Activated CD4-positive, alpha-beta T cell treated with anti-CD3 and anti-CD28 coated beads, Interleukin-2, amount 10 ng/mL, durations not matched to agents 24 days and 14 days (primary cell): Measurements from ENCODE around the gene SMIM21. TPM values are rescaled to one million over a fixed set of nuclear protein-coding genes. Genes with fewer than 3 reads are reported as not detected.

Experiments used
- DNase-seq: peaks from one replicate; pipeline ENCODE4 v3.0.0; 2022
- H3K27ac Mint-ChIP-seq: one replicate; pipeline ENCODE4 v1.8.0; 2022; ENCODE audit warnings: mild to moderate bottlenecking, mixed read lengths
- H3K27me3 Mint-ChIP-seq: one replicate; pipeline ENCODE4 v1.8.0; 2022; ENCODE audit warnings: mixed read lengths
- H3K36me3 Mint-ChIP-seq: one replicate; pipeline ENCODE4 v1.8.0; 2022; ENCODE audit warnings: low read depth, mild to moderate bottlenecking, mixed read lengths
- H3K4me1 Mint-ChIP-seq: one replicate; pipeline ENCODE4 v1.8.0; 2021; ENCODE audit warnings: mixed read lengths
- H3K4me3 Mint-ChIP-seq: one replicate; pipeline ENCODE4 v1.8.0; 2022; ENCODE audit warnings: mild to moderate bottlenecking, moderate library complexity, mixed read lengths
- H3K9me3 Mint-ChIP-seq: one replicate; pipeline ENCODE4 v1.8.0; 2021; ENCODE audit warnings: mixed read lengths
- intact Hi-C: fragments of 100-400 bp; cut with micrococcal nuclease; formaldehyde crosslinking; loops from one replicate; pipeline ENCODE4 v1.15.1; 2023
- total RNA-seq: library from RNA; stranded (reverse); gene quantifications from 2 replicates; pipeline ENCODE4 v1.2.3, GENCODE V29; 2022

The SMIM21 gene
- not detected in 2 replicates for total RNA-seq

GRCh38 chr18:75427603-75428002, at the start of gene SMIM21:
TSS of gene SMIM21 (minus strand) at chr18:75427703. CDS start at chr18:75427563, 140 bp downstream.
- intact Hi-C loops: no loop called here
- H3K27ac Mint-ChIP-seq: no peak within 1 kb of the TSS
- no peak within 1 kb of the TSS for H3K4me3 Mint-ChIP-seq
- no peaks in the 10 kb centered on the region for H3K27me3 Mint-ChIP-seq
- H3K4me1 Mint-ChIP-seq: no peaks in the 10 kb centered on the region
- no peaks in the 10 kb centered on the region for H3K36me3 Mint-ChIP-seq
- DNase-seq: no peak
- H3K9me3 Mint-ChIP-seq: no peaks in the 10 kb centered on the region

GRCh38 chr18:75475228-75475627, 47.7 kb upstream of the SMIM21 start:
- Mint-ChIP-seq H3K27me3 (peaks cover 6% of the 10 kb centered on the region), H3K4me1 (no peaks in the 10 kb centered on the region), H3K4me3 (no peak overlapping the region), H3K9me3 (no peaks in the 10 kb centered on the region), H3K27ac (no peak overlapping the region), H3K36me3 (no peaks in the 10 kb centered on the region)
- intact Hi-C loops: no loop called here
- DNase-seq: no peak

- H3K4me3 Mint-ChIP-seq: no peak overlapping the region
- H3K27me3 Mint-ChIP-seq: peaks cover 5% of the 10 kb centered on the region
These were observed 46.8 kb upstream of the SMIM21 start for GRCh38 chr18:75474332-75474731.

GRCh38 chr18:75473316-75473715, 45.8 kb upstream of the SMIM21 start:
- intact Hi-C loops: no loop called here
- no peaks in the 10 kb centered on the region for H3K4me1 Mint-ChIP-seq
- no peaks in the 10 kb centered on the region for H3K36me3 Mint-ChIP-seq
- H3K4me3 Mint-ChIP-seq: no peak overlapping the region
- H3K27ac Mint-ChIP-seq: no peak overlapping the region
- peak; percentile 30 for DNase-seq
- no peaks in the 10 kb centered on the region for H3K9me3 Mint-ChIP-seq
- peaks cover 5% of the 10 kb centered on the region for H3K27me3 Mint-ChIP-seq

More at GRCh38 chr18:75474332-75474731, 46.8 kb upstream of the SMIM21 start:
- peak; percentile 13 for DNase-seq
- Mint-ChIP-seq H3K4me1 (no peaks in the 10 kb centered on the region), H3K27ac (no peak overlapping the region), H3K9me3 (no peaks in the 10 kb centered on the region), H3K36me3 (no peaks in the 10 kb centered on the region)
- intact Hi-C loops: no loop called here

GRCh38 chr18:75472906-75473305, 45.4 kb upstream of the SMIM21 start:
- no peaks in the 10 kb centered on the region for H3K36me3 Mint-ChIP-seq
- intact Hi-C loops: no loop called here
- H3K27ac Mint-ChIP-seq: no peak overlapping the region
- no peak overlapping the region for H3K4me3 Mint-ChIP-seq
- H3K4me1 Mint-ChIP-seq: no peaks in the 10 kb centered on the region
- H3K9me3 Mint-ChIP-seq: no peaks in the 10 kb centered on the region
- DNase-seq: peak; percentile 28
- H3K27me3 Mint-ChIP-seq: peaks cover 5% of the 10 kb centered on the region

GRCh38 chr18:75472396-75472795, 44.9 kb upstream of the SMIM21 start:
- Mint-ChIP-seq H3K36me3 (no peaks in the 10 kb centered on the region), H3K4me3 (no peak overlapping the region), H3K4me1 (no peaks in the 10 kb centered on the region), H3K27me3 (peaks cover 3% of the 10 kb centered on the region), H3K9me3 (no peaks in the 10 kb centered on the region), H3K27ac (no peak overlapping the region)
- intact Hi-C loops: no loop called here
- peak; percentile 20 for DNase-seq

- Mint-ChIP-seq H3K27ac (no peak overlapping the region), H3K36me3 (no peaks in the 10 kb centered on the region), H3K4me3 (no peak overlapping the region), H3K4me1 (no peaks in the 10 kb centered on the region), H3K27me3 (peaks cover 3% of the 10 kb centered on the region), H3K9me3 (no peaks in the 10 kb centered on the region)
- intact Hi-C loops: no loop called here
- DNase-seq: no peak
These were observed 44.3 kb upstream of the SMIM21 start for GRCh38 chr18:75471850-75472249.

GRCh38 chr18:75467851-75468250, 40.3 kb upstream of the SMIM21 start:
- H3K27me3 Mint-ChIP-seq: no peaks in the 10 kb centered on the region
- no peaks in the 10 kb centered on the region for H3K9me3 Mint-ChIP-seq
- no peak for DNase-seq
- intact Hi-C loops: no loop called here
- H3K4me1 Mint-ChIP-seq: no peaks in the 10 kb centered on the region
- H3K36me3 Mint-ChIP-seq: no peaks in the 10 kb centered on the region
- H3K27ac Mint-ChIP-seq: no peak overlapping the region
- no peak overlapping the region for H3K4me3 Mint-ChIP-seq

GRCh38 chr18:75467281-75467795, 39.8 kb upstream of the SMIM21 start:
- H3K9me3 Mint-ChIP-seq: no peaks in the 10 kb centered on the region
- no peaks in the 10 kb centered on the region for H3K27me3 Mint-ChIP-seq
- H3K4me1 Mint-ChIP-seq: no peaks in the 10 kb centered on the region
- intact Hi-C loops: no loop called here
- DNase-seq: no peak
- H3K27ac Mint-ChIP-seq: no peak overlapping the region
- no peak overlapping the region for H3K4me3 Mint-ChIP-seq
- H3K36me3 Mint-ChIP-seq: no peaks in the 10 kb centered on the region

- no peak overlapping the region for H3K27ac Mint-ChIP-seq
- no peaks in the 10 kb centered on the region for H3K4me1 Mint-ChIP-seq
- intact Hi-C loops: no loop called here
- H3K36me3 Mint-ChIP-seq: no peaks in the 10 kb centered on the region
- H3K27me3 Mint-ChIP-seq: peaks cover 2% of the 10 kb centered on the region
- no peak overlapping the region for H3K4me3 Mint-ChIP-seq
- H3K9me3 Mint-ChIP-seq: peaks cover 4% of the 10 kb centered on the region
- DNase-seq: no peak
These were observed 36.9 kb upstream of the SMIM21 start for GRCh38 chr18:75464356-75464755.

- no peak overlapping the region for H3K4me3 Mint-ChIP-seq
- H3K27ac Mint-ChIP-seq: no peak overlapping the region
- peaks cover 8% of the 10 kb centered on the region for H3K9me3 Mint-ChIP-seq
- peaks cover 13% of the 10 kb centered on the region for H3K27me3 Mint-ChIP-seq
- no peaks in the 10 kb centered on the region for H3K36me3 Mint-ChIP-seq
- DNase-seq: peak; percentile 37
- intact Hi-C loops: no loop called here
- no peaks in the 10 kb centered on the region for H3K4me1 Mint-ChIP-seq
These were observed 34.8 kb upstream of the SMIM21 start for GRCh38 chr18:75462178-75462832.

GRCh38 chr18:75456199-75456631, 28.7 kb upstream of the SMIM21 start:
- peak; percentile 43 for DNase-seq
- intact Hi-C loops: no loop called here
- Mint-ChIP-seq H3K36me3 (no peaks in the 10 kb centered on the region), H3K27ac (no peak overlapping the region), H3K4me1 (peaks cover 4% of the 10 kb centered on the region), H3K9me3 (peaks cover 8% of the 10 kb centered on the region), H3K4me3 (no peak overlapping the region), H3K27me3 (peaks cover 48% of the 10 kb centered on the region)

- H3K27ac Mint-ChIP-seq: no peak overlapping the region
- H3K36me3 Mint-ChIP-seq: no peaks in the 10 kb centered on the region
- peak overlapping the region; percentile 44 for H3K4me3 Mint-ChIP-seq
- peaks cover 4% of the 10 kb centered on the region for H3K4me1 Mint-ChIP-seq
- H3K9me3 Mint-ChIP-seq: peaks cover 8% of the 10 kb centered on the region
- intact Hi-C loops: no loop called here
- peak; percentile 51 for DNase-seq
- H3K27me3 Mint-ChIP-seq: peaks cover 50% of the 10 kb centered on the region
These were observed 28.0 kb upstream of the SMIM21 start for GRCh38 chr18:75455249-75456198.
